ENCODE data around the gene PDHX.

DNA sequence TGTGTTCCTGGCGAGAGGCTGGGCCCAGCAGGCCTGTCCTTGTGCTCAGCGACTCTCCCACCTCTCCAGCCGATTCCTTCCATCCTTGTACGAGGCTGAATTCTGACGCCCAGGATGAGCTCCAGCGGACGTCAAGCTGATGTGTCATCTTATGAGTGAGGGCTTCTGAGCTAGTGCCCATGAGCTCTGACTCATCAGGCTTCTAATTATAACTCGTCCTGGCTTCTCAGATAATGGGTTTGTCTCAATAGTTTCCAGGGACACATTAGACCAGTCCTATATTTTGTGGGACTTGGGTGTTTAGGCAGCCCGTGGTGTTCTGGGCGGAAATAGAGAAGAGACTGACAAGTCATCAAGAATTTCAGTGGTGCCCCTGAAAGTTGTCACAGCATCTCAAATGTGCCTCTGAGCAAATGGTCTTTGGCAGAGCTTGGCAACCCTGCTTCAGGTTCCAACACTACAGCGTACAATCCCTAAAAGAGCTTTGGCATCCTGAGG is 114.3 kb downstream of the PDHX start:
- no peak for TF ChIP-seq SP1 (IDR thresholded peaks at IDR 0.05)
- no peak for TF ChIP-seq FOXA1 (IDR thresholded peaks at IDR 0.05)
- TF ChIP-seq, protein P1, sequence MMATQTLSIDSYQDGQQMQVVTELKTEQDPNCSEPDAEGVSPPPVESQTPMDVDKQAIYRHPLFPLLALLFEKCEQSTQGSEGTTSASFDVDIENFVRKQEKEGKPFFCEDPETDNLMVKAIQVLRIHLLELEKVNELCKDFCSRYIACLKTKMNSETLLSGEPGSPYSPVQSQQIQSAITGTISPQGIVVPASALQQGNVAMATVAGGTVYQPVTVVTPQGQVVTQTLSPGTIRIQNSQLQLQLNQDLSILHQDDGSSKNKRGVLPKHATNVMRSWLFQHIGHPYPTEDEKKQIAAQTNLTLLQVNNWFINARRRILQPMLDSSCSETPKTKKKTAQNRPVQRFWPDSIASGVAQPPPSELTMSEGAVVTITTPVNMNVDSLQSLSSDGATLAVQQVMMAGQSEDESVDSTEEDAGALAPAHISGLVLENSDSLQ (IDR thresholded peaks at IDR 0.05): no peak
- TF ChIP-seq LEF1 (IDR thresholded peaks at IDR 0.05; ENCODE audit: borderline replicate concordance): no peak
- no peak for TF ChIP-seq ELF4 (IDR thresholded peaks at IDR 0.05)
- TF ChIP-seq SUZ12 (IDR thresholded peaks at IDR 0.05): no peak
- no peak for TF ChIP-seq ZNF384 (IDR thresholded peaks at IDR 0.05)
- TF ChIP-seq FOXM1 (IDR thresholded peaks at IDR 0.05; ENCODE audit: borderline replicate concordance): no peak
- TF ChIP-seq HDGF (IDR thresholded peaks at IDR 0.05; ENCODE audit: borderline replicate concordance): no peak
- TF ChIP-seq TARDBP (IDR thresholded peaks at IDR 0.05): no peak
- no peak for TF ChIP-seq BHLHE40 (IDR thresholded peaks at IDR 0.05; ENCODE audit: borderline replicate concordance)
- no peak for TF ChIP-seq NFRKB (IDR thresholded peaks at IDR 0.05)
